IgD-negative memory B cell (primary cell): ENCODE measurements around the gene MRC2. TPM values are rescaled to one million over a fixed set of nuclear protein-coding genes. Genes with fewer than 3 reads are reported as not detected.

Source experiments
- H3K27ac Mint-ChIP-seq, 3 donors: one replicate each; pipeline ENCODE4 v1.8.0; 2020 to 2022; ENCODE audit warnings: mild to moderate bottlenecking in 3 of 3, mixed read lengths in 3 of 3, moderate library complexity in 1 of 3
- H3K27me3 Mint-ChIP-seq: one replicate; pipeline ENCODE4 v1.8.0; 2021; ENCODE audit warnings: mixed read lengths
- H3K36me3 Mint-ChIP-seq: one replicate; pipeline ENCODE4 v1.8.0; 2020; ENCODE audit warnings: mild to moderate bottlenecking, mixed read lengths
- H3K4me1 Mint-ChIP-seq, 3 donors: one replicate each; pipeline ENCODE4 v1.8.0; 2020 to 2022; ENCODE audit warnings: mixed read lengths in 3 of 3, mild to moderate bottlenecking in 1 of 3
- H3K4me3 Mint-ChIP-seq, 4 donors: one replicate each; pipeline ENCODE4 v1.8.0; 2020 to 2022; ENCODE audit warnings: mild to moderate bottlenecking in 4 of 4, mixed read lengths in 4 of 4, moderate library complexity in 3 of 4
- H3K9me3 Mint-ChIP-seq, 3 donors: one replicate each; pipeline ENCODE4 v1.8.0; 2020 to 2021; ENCODE audit warnings: mixed read lengths in 3 of 3, mild to moderate bottlenecking in 1 of 3
- polyA plus RNA-seq: library from polyadenylated mRNA; unstranded; fragments of 300-500 nt; fragmentation: Illumina TruSeq; gene quantifications from one replicate; pipeline ENCODE4 v1.2.3, GENCODE V29; 2021

The MRC2 gene
- polyA plus RNA-seq, 1 donor from 2014 or later = 0.24 TPM

GRCh38 chr17:62643496-62643895 is 16.0 kb downstream of the MRC2 start:
- Mint-ChIP-seq H3K4me1 (no peaks in the 10 kb centered on the region), H3K27ac (no peak overlapping the region), H3K9me3 (no peaks in the 10 kb centered on the region), H3K4me3 (no peak overlapping the region), H3K27me3 (peaks cover 9% of the 10 kb centered on the region), H3K36me3 (no peaks in the 10 kb centered on the region)

- Mint-ChIP-seq H3K36me3 (no peaks in the 10 kb centered on the region), H3K9me3 (no peaks in the 10 kb centered on the region), H3K27me3 (peaks cover 9% of the 10 kb centered on the region), H3K4me1 (no peaks in the 10 kb centered on the region), H3K27ac (no peak overlapping the region), H3K4me3 (no peak overlapping the region)
Measured at GRCh38 chr17:62644487-62645173, 17.2 kb downstream of the MRC2 start.

GRCh38 chr17:62648251-62648955 is 20.9 kb downstream of the MRC2 start:
- Mint-ChIP-seq H3K27me3 (peaks cover 8% of the 10 kb centered on the region), H3K36me3 (no peaks in the 10 kb centered on the region), H3K4me3 (no peak overlapping the region), H3K9me3 (no peaks in the 10 kb centered on the region), H3K27ac (no peak overlapping the region), H3K4me1 (peaks cover 6 to 7% (median 6%) of the 10 kb centered on the region in 3 donors)

- Mint-ChIP-seq H3K36me3 (no peaks in the 10 kb centered on the region), H3K9me3 (no peaks in the 10 kb centered on the region), H3K27me3 (peaks cover 8% of the 10 kb centered on the region), H3K4me1 (peaks cover 7 to 8% (median 7%) of the 10 kb centered on the region in 3 donors), H3K4me3 (no peak overlapping the region), H3K27ac (no peak overlapping the region)
Measured at GRCh38 chr17:62648956-62649294, 21.5 kb downstream of the MRC2 start.

- Mint-ChIP-seq H3K4me1 (peaks cover 7 to 8% (median 7%) of the 10 kb centered on the region in 3 donors), H3K4me3 (peak overlapping the region in 1 of 4 donors; percentile 8), H3K36me3 (no peaks in the 10 kb centered on the region), H3K27me3 (peaks cover 8% of the 10 kb centered on the region), H3K27ac (no peak overlapping the region), H3K9me3 (no peaks in the 10 kb centered on the region)
Measured at GRCh38 chr17:62649570-62649969, 22.1 kb downstream of the MRC2 start.

GRCh38 chr17:62650587-62650986 is 23.1 kb downstream of the MRC2 start:
- Mint-ChIP-seq H3K4me3 (peak overlapping the region in 1 of 4 donors; percentile 16), H3K27ac (no peak overlapping the region), H3K27me3 (peaks cover 8% of the 10 kb centered on the region), H3K9me3 (no peaks in the 10 kb centered on the region), H3K36me3 (no peaks in the 10 kb centered on the region), H3K4me1 (peaks cover 7 to 8% (median 7%) of the 10 kb centered on the region in 3 donors)

GRCh38 chr17:62652251-62653001 is 25.0 kb downstream of the MRC2 start:
- no peaks in the 10 kb centered on the region for H3K9me3 Mint-ChIP-seq
- peaks cover 5% of the 10 kb centered on the region for H3K27me3 Mint-ChIP-seq
- peak overlapping the region; percentile 83 to 96 (median 88) for H3K4me3 Mint-ChIP-seq
- H3K36me3 Mint-ChIP-seq = no peaks in the 10 kb centered on the region
- H3K27ac Mint-ChIP-seq = no peak overlapping the region
- H3K4me1 Mint-ChIP-seq = peaks cover 7 to 8% (median 7%) of the 10 kb centered on the region in 3 donors

GRCh38 chr17:62653002-62653825 is 25.7 kb downstream of the MRC2 start:
- Mint-ChIP-seq H3K4me3 (peak overlapping the region; percentile 83 to 96 (median 88)), H3K9me3 (no peaks in the 10 kb centered on the region), H3K27me3 (peaks cover 7% of the 10 kb centered on the region), H3K4me1 (peaks cover 7 to 8% (median 7%) of the 10 kb centered on the region in 3 donors), H3K36me3 (no peaks in the 10 kb centered on the region), H3K27ac (peak overlapping the region in 1 of 3 donors; percentile 80)

- Mint-ChIP-seq H3K4me3 (peak overlapping the region; percentile 24 to 84 (median 74)), H3K27me3 (peaks cover 5% of the 10 kb centered on the region), H3K9me3 (no peaks in the 10 kb centered on the region), H3K4me1 (peaks cover 7 to 8% (median 7%) of the 10 kb centered on the region in 3 donors), H3K36me3 (no peaks in the 10 kb centered on the region), H3K27ac (no peak overlapping the region)
Measured at GRCh38 chr17:62653826-62654761, 26.6 kb downstream of the MRC2 start.

GRCh38 chr17:62655656-62656055 is 28.2 kb downstream of the MRC2 start:
- H3K36me3 Mint-ChIP-seq = no peaks in the 10 kb centered on the region
- no peak overlapping the region for H3K27ac Mint-ChIP-seq
- peak overlapping the region in 1 of 4 donors; percentile 27 for H3K4me3 Mint-ChIP-seq
- H3K27me3 Mint-ChIP-seq = peaks cover 5% of the 10 kb centered on the region
- H3K9me3 Mint-ChIP-seq = peaks cover 0 to 2% (median 2%) of the 10 kb centered on the region in 3 donors
- peaks cover 7 to 8% (median 7%) of the 10 kb centered on the region in 3 donors for H3K4me1 Mint-ChIP-seq

- Mint-ChIP-seq H3K36me3 (no peaks in the 10 kb centered on the region), H3K27me3 (peaks cover 5% of the 10 kb centered on the region), H3K9me3 (peaks cover 5 to 9% (median 7%) of the 10 kb centered on the region in 3 donors), H3K27ac (no peak overlapping the region), H3K4me1 (peaks cover 7 to 8% (median 7%) of the 10 kb centered on the region in 3 donors), H3K4me3 (peak overlapping the region in 1 of 4 donors; percentile 45)
Measured at GRCh38 chr17:62656446-62656845, 29.0 kb downstream of the MRC2 start.

- peaks cover 7 to 11% (median 8%) of the 10 kb centered on the region in 3 donors for H3K9me3 Mint-ChIP-seq
- peaks cover under 1 to 3% (median 3%) of the 10 kb centered on the region in 3 donors for H3K4me1 Mint-ChIP-seq
- H3K27me3 Mint-ChIP-seq = peaks cover 5% of the 10 kb centered on the region
- H3K27ac Mint-ChIP-seq = no peak overlapping the region
- no peaks in the 10 kb centered on the region for H3K36me3 Mint-ChIP-seq
- H3K4me3 Mint-ChIP-seq = no peak overlapping the region
Measured at GRCh38 chr17:62657145-62657665, 29.7 kb downstream of the MRC2 start.

GRCh38 chr17:62657690-62658089 is 30.2 kb downstream of the MRC2 start:
- no peaks in the 10 kb centered on the region for H3K36me3 Mint-ChIP-seq
- H3K4me3 Mint-ChIP-seq = no peak overlapping the region
- peaks cover 0 to 3% (median 3%) of the 10 kb centered on the region in 3 donors for H3K4me1 Mint-ChIP-seq
- H3K9me3 Mint-ChIP-seq = peaks cover 7 to 13% (median 8%) of the 10 kb centered on the region in 3 donors
- H3K27ac Mint-ChIP-seq = peak overlapping the region in 1 of 3 donors; percentile 20
- peaks cover 3% of the 10 kb centered on the region for H3K27me3 Mint-ChIP-seq
